AG09309 (cell line): Measurements from ENCODE around the gene TCIRG1.

Experiments
- DNase-seq: peaks from one replicate; pipeline ENCODE4 v3.0.0-alpha.2; 2010; ENCODE audit warnings: low read depth
- H3K4me3 ChIP-seq: 2 replicates; pipeline ENCODE4 v1.5.1; 2011; ENCODE audit warnings: mild to moderate bottlenecking, low read depth, low read length, moderate library complexity; ENCODE audit not compliant: control insufficient read depth
- TF ChIP-seq, protein P1 (sequence below): IDR thresholded peaks from 2 replicates; pipeline ENCODE4 v1.5.1; 2011; ENCODE audit warnings: mild to moderate bottlenecking, low read depth, low read length, inconsistent platforms; ENCODE audit not compliant: insufficient read depth, control insufficient read depth; ENCODE audit errors: missing control alignments

TCIRG1 gene

DNA sequence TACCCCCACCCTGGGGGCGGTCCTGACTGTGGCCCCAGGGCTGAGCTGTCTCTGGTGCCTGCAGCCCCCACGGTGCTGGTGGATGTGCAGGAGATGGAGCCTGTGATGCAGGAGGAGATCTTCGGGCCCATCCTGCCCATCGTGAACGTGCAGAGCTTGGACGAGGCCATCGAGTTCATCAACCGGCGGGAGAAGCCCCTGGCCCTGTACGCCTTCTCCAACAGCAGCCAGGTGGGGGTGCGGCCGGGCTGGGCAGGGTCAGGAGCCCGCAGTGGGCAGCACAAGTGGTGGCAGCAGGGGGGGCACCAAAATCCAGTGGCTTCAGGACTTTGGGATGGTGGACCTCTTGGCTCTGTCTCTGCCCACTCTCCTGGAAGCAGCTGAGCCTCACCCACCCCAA, 16.3 kb upstream of the TCIRG1 start:
- no peak for DNase-seq
- TF ChIP-seq, protein P1, sequence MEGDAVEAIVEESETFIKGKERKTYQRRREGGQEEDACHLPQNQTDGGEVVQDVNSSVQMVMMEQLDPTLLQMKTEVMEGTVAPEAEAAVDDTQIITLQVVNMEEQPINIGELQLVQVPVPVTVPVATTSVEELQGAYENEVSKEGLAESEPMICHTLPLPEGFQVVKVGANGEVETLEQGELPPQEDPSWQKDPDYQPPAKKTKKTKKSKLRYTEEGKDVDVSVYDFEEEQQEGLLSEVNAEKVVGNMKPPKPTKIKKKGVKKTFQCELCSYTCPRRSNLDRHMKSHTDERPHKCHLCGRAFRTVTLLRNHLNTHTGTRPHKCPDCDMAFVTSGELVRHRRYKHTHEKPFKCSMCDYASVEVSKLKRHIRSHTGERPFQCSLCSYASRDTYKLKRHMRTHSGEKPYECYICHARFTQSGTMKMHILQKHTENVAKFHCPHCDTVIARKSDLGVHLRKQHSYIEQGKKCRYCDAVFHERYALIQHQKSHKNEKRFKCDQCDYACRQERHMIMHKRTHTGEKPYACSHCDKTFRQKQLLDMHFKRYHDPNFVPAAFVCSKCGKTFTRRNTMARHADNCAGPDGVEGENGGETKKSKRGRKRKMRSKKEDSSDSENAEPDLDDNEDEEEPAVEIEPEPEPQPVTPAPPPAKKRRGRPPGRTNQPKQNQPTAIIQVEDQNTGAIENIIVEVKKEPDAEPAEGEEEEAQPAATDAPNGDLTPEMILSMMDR: no peak

DNA sequence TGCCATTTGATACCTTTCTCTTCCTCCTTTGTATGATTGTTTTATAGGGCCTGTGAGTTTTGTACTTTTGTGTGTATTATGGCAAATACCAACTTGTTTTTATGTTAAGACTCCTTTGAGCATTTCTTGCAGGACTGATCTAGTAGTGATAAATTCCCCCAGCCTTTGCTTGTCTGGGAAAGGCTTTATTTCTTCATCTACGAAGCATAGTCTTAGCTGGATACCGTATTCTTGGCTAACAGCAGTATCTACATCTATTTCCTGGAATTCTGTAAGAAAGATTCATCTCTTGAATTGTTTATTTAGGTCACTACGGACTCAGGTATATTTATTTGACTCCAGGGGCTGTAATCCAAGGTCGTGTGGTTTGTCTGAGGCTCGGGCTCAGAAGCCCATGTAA, 14.3 kb upstream of the TCIRG1 start:
- H3K4me3 ChIP-seq: no peak overlapping the region
- TF ChIP-seq, protein P1: no peak
- no peak for DNase-seq

More for the DNA sequence above, 16.3 kb upstream of the TCIRG1 start:
- H3K4me3 ChIP-seq: no peak overlapping the region

DNA sequence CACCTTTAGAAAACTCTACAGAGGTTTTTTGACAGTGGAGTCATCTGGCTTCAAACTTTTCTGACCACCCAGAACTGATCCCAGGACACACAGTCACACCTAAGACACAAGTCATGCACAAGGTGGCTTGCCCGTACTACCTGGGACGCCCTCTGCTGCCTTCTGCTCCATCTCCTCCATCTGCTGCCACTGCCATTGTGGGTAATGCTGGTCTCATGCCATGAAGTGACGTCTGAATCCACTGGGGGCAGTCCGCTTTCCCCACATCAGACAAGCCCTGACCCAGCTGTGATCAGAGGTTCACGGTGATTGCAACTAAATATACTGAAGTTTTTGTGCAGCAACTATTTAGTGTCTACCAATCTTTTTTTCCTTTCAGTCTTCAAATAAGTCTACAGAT, 13.8 kb upstream of the TCIRG1 start:
- no peak for DNase-seq
- no peak overlapping the region for H3K4me3 ChIP-seq
- TF ChIP-seq, protein P1: no peak

DNA sequence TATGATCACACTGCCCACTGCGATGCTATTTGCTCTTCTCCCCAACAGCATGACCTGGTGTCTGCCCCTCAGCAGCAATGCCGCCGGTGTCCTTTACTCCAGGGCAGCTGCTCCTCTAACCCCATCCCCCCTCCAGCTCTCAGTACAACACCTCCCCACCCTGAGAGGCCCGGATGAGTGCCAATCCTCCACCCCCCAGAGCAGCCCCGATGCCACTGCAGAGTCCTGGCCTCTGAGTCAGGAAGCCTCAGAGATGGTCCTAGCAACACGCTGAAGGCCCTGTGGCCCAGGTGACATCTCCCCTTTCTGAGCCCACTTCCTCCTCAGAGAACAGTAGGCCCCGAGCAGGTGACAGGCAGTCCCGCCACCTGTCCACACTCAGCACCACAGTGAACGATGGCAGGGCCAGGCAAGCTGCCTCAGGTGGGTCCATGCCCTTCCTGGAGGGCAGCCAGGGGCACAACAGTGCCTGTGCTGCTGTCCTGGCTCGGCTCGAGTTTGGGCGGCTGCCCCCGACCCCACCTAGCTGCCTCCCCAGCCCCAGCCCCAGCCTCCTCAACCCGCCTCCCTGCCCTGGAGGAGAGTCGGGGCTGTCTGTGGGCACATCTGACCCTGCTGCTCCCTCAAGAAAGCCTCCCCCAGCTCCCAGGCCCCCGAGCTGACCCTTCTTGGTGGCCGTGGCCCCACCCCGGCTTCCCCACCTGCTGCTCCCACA, 12.3 kb upstream of the TCIRG1 start:
- H3K4me3 ChIP-seq: no peak overlapping the region
- DNase-seq: no peak
- TF ChIP-seq, protein P1: no peak

DNA sequence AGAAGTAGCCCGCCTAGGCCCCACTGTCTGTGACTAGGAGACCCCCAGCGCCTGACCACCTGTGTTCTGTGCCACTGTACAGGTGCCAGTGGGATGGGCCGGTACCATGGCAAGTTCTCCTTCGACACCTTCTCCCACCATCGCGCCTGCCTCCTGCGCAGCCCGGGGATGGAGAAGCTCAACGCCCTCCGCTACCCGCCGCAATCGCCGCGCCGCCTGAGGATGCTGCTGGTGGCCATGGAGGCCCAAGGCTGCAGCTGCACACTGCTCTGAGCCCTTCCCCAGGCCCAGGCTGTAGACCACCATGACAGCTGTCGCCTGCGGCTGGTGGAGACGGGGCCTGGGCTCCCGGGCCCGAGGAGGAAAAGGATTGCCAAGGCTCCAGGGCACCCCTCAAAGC, 11.2 kb upstream of the TCIRG1 start:
- TF ChIP-seq, protein P1: no peak
- DNase-seq: no peak

DNA sequence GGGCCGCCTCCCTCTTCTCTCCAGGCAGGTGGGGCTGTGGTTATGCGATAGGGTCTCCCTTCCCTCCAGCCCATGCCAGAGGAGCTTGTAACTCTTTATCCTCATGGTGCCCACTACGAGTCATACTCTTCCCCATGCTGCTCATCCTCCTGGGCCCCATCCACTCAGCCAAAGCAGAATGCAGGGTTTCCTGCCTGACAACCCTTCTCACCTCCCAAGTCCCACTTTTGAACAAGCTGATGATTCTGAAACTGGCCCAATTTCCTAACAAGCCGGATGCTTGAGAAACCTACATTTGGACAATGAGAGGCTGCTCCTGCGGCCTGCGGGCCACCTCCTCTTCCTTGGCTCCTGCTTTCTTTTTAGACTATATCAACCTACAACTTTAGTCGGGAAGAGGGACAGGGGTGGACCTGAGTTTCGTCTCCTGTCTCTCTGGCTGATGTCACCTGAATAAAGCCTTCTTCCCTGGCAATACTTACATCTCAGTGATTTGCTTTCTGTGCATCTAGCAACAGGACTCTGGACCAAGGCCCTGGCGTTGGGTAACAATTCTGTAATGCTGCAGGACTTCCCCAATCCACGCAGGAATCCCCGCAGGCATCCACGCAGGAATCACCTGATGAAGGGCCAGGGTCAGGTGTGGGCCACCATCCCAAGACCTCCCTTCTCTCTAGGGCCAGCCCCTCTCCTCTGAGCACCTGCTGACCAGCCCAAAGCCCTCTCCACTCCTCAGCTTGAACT, 9.9 kb upstream of the TCIRG1 start:
- DNase-seq: no peak
- TF ChIP-seq, protein P1: no peak
- H3K4me3 ChIP-seq: no peak overlapping the region; the same call in 1 of the 2 replicates

More for the DNA sequence above, 11.2 kb upstream of the TCIRG1 start:
- H3K4me3 ChIP-seq: no peak overlapping the region
